Amygdala (tissue), 56 donors: ENCODE data around the gene CEP76.
"Not testable (repeated sequence)": the region's sequence is repeated elsewhere in the genome, so short reads cannot be mapped to it uniquely, and the experiment has no call there.

Experiments used
- DNase-seq, 56 donors: peaks; one replicate each; lab custom pipeline; 2025; lab: John Stamatoyannopoulos, UW

Gene CEP76

GRCh38 chr18:12652861-12653401 is 49.6 kb downstream of the CEP76 start:
- DNase-seq, result peak in 1 of 56 donors; percentile 8

- no peak for DNase-seq
These were observed 50.9 kb downstream of the CEP76 start for GRCh38 chr18:12651651-12652050.

GRCh38 chr18:12647773-12648172 is 54.8 kb downstream of the CEP76 start:
- no peak for DNase-seq

GRCh38 chr18:12645751-12646203 is 56.7 kb downstream of the CEP76 start:
- peak in 16 of 56 donors; percentile 2 to 56 (median 27) for DNase-seq

- DNase-seq, result no peak
These were observed 57.3 kb downstream of the CEP76 start for GRCh38 chr18:12645254-12645653.

GRCh38 chr18:12643756-12644155 is 58.8 kb downstream of the CEP76 start:
- DNase-seq, result not testable (repeated sequence)

GRCh38 chr18:12640881-12641200 is 61.7 kb downstream of the CEP76 start:
- DNase-seq, result no peak

GRCh38 chr18:12639990-12640880 is 62.3 kb downstream of the CEP76 start:
- DNase-seq, result no peak

- no peak for DNase-seq
These were observed 63.8 kb downstream of the CEP76 start for GRCh38 chr18:12638644-12639124.

GRCh38 chr18:12637901-12638643 is 64.5 kb downstream of the CEP76 start:
- DNase-seq, result no peak

GRCh38 chr18:12637393-12637792 is 65.1 kb downstream of the CEP76 start:
- DNase-seq, result no peak

- no peak for DNase-seq
These were observed 70.6 kb downstream of the CEP76 start for GRCh38 chr18:12631831-12632477.

- DNase-seq, result no peak
These were observed 72.4 kb downstream of the CEP76 start for GRCh38 chr18:12630136-12630535.

- no peak for DNase-seq
These were observed 73.5 kb downstream of the CEP76 start for GRCh38 chr18:12628706-12629702.

GRCh38 chr18:12627199-12627598 is 75.3 kb downstream of the CEP76 start:
- not testable (repeated sequence) for DNase-seq

GRCh38 chr18:12625241-12625640 is 77.3 kb downstream of the CEP76 start:
- DNase-seq, result no peak
